Suprapubic skin (tissue), 3 donors: ENCODE measurements around the gene CCDC110.

ENCODE experiments used
- CTCF ChIP-seq, 2 donors: fragments of 200-600 bp in 1 of 2; fragments of 450-650 bp in 1 of 2; sonication (generic) in 1 of 2; IDR thresholded peaks; one replicate each; pipeline ENCODE4 v1.5.1; 2016 to 2019; ENCODE audit warnings: antibody characterized with exemption in 2 of 2, mild to moderate bottlenecking in 1 of 2, moderate library complexity in 1 of 2
- POLR2A ChIP-seq, 2 donors: fragments of 450-650 bp; IDR thresholded peaks; one replicate each; pipeline ENCODE4 v1.6.1; 2017; ENCODE audit warnings: antibody characterized with exemption in 2 of 2, mild to moderate bottlenecking in 2 of 2, moderate library complexity in 2 of 2

- TF ChIP-seq POLR2A (IDR thresholded peaks at IDR 0.05) (no peak), CTCF (IDR thresholded peaks at IDR 0.05) (no peak)
Observed at GRCh38 chr4:185399466-185399865, 72.1 kb downstream of the CCDC110 start.
